ENCODE measurements around the gene COIL.

Gene COIL

GRCh38 chr17:56910509-56911235, 50.2 kb downstream of the COIL start:
- FAIRE-seq (no peak), DNase-seq (ENCODE audit: low spot score) (no peak)

- no peak for DNase-seq (ENCODE audit: low spot score)
- no peak for FAIRE-seq
These were observed 50.9 kb downstream of the COIL start for GRCh38 chr17:56909742-56910508.

GRCh38 chr17:56908001-56908542, 52.8 kb downstream of the COIL start:
- DNase-seq (ENCODE audit: low spot score) (peak; percentile 24), FAIRE-seq (no peak)

GRCh38 chr17:56903560-56903959, 57.3 kb downstream of the COIL start:
- no peak for FAIRE-seq
- no peak for DNase-seq (ENCODE audit: low spot score)

- peak; percentile 92 for DNase-seq (ENCODE audit: low spot score)
- FAIRE-seq: peak; percentile 75
These were observed 58.5 kb downstream of the COIL start for GRCh38 chr17:56902348-56902747.

- no peak for FAIRE-seq
- DNase-seq (ENCODE audit: low spot score): no peak
These were observed 61.4 kb downstream of the COIL start for GRCh38 chr17:56899403-56899802.

GRCh38 chr17:56898874-56899273, 62.0 kb downstream of the COIL start:
- DNase-seq (ENCODE audit: low spot score): no peak
- no peak for FAIRE-seq

GRCh38 chr17:56897646-56898424, 63.0 kb downstream of the COIL start:
- DNase-seq (ENCODE audit: low spot score): no peak
- FAIRE-seq: no peak

GRCh38 chr17:56896968-56897359, 63.9 kb downstream of the COIL start:
- no peak for FAIRE-seq
- no peak for DNase-seq (ENCODE audit: low spot score)

GRCh38 chr17:56896217-56896967, 64.5 kb downstream of the COIL start:
- no peak for FAIRE-seq
- DNase-seq (ENCODE audit: low spot score): no peak

GRCh38 chr17:56894859-56895455, 65.9 kb downstream of the COIL start:
- FAIRE-seq (no peak), DNase-seq (ENCODE audit: low spot score) (no peak)

GRCh38 chr17:56893503-56893902, 67.3 kb downstream of the COIL start:
- no peak for DNase-seq (ENCODE audit: low spot score)
- no peak for FAIRE-seq

GRCh38 chr17:56892333-56892732, 68.5 kb downstream of the COIL start:
- FAIRE-seq: no peak
- DNase-seq (ENCODE audit: low spot score): no peak

GRCh38 chr17:56891751-56892150, 69.1 kb downstream of the COIL start:
- DNase-seq (ENCODE audit: low spot score) (no peak), FAIRE-seq (no peak)

GRCh38 chr17:56890906-56891674, 69.8 kb downstream of the COIL start:
- DNase-seq (ENCODE audit: low spot score) (no peak), FAIRE-seq (no peak)

- no peak for FAIRE-seq
- DNase-seq (ENCODE audit: low spot score): no peak
These were observed 70.5 kb downstream of the COIL start for GRCh38 chr17:56890390-56890789.
